Caki2 (cell line): ENCODE measurements around the gene REXO4. TPM values are rescaled to one million over a fixed set of nuclear protein-coding genes. Genes with fewer than 3 reads are reported as not detected.
A peak's percentile ranks its signal among the peaks of the same experiment; 100 is the strongest.

Source experiments
- DNase-seq: peaks from one replicate; pipeline ENCODE4 v3.0.0-alpha.2; 2015; ENCODE audit warnings: low read depth
- in situ Hi-C: cut with HindIII; loops from 2 replicates; pipeline ENCODE4 v1.10.0; 2016; ENCODE audit warnings: low sequenced_read_pairs, low pct_unique_long_range_greater_than_20kb, mixed read lengths
- total RNA-seq: library from RNA; depleted of rRNA; stranded (reverse); fragments of >200 nt; shearing (Covaris generic); gene quantifications from 2 replicates; pipeline ENCODE4 v1.2.3, GENCODE V29; 2014; ENCODE audit warnings: low replicate concordance; rRNA removed

The REXO4 gene
- total RNA-seq, 1 experiment from 2014 or later = 27.5 TPM

GRCh38 chr9:133362359-133363044 lies 55.3 kb downstream of the REXO4 start:
- no peak for DNase-seq
- in situ Hi-C loops = no loop called here

GRCh38 chr9:133361507-133362092 lies 56.2 kb downstream of the REXO4 start:
- in situ Hi-C loops = no loop called here
- DNase-seq = no peak

GRCh38 chr9:133360400-133361393 lies 57.1 kb downstream of the REXO4 start:
- DNase-seq = no peak
- in situ Hi-C loops = no loop called here

- no peak for DNase-seq
- in situ Hi-C loops = no loop called here
These were observed 58.2 kb downstream of the REXO4 start for GRCh38 chr9:133359399-133360175.

GRCh38 chr9:133357656-133358055 lies 60.2 kb downstream of the REXO4 start:
- in situ Hi-C loops = no loop called here
- DNase-seq = no peak

- DNase-seq = peak; percentile 41
- in situ Hi-C loops = no loop called here
These were observed 61.3 kb downstream of the REXO4 start, which contains the start of the genes SURF1 and SURF2 for GRCh38 chr9:133356391-133357091. Gene SURF1, minus strand, starts transcription at chr9:133356487. Its CDS starts 34 bp downstream, at chr9:133356453. Gene SURF2, plus strand, starts transcription at chr9:133356550. Its CDS starts 43 bp downstream, at chr9:133356593.

Other genes starting within 250 kb of the REXO4 start
- gene OBP2B, start 208.8 kb downstream of the REXO4 start, total RNA-seq = not detected in 2 replicates
- gene ABO, start 142.8 kb downstream of the REXO4 start, total RNA-seq = 0.14 and 19.1 TPM in 2 replicates
- gene SURF6, start 81.8 kb downstream of the REXO4 start, total RNA-seq = 16.8 and 34.9 TPM in 2 replicates
- gene MED22, start 69.9 kb downstream of the REXO4 start, total RNA-seq = 25.3 and 62.5 TPM in 2 replicates
- gene RPL7A, start 69.8 kb downstream of the REXO4 start, total RNA-seq = 2,316 and 2,792 TPM in 2 replicates
- 55.9 and 69.7 TPM in 2 replicates for gene SURF1, start 61.5 kb downstream of the REXO4 start, total RNA-seq
- 13.6 and 26.0 TPM in 2 replicates for gene SURF2, start 61.5 kb downstream of the REXO4 start, total RNA-seq
- gene SURF4, start 42.0 kb downstream of the REXO4 start, total RNA-seq = 370 and 393 TPM in 2 replicates
- gene STKLD1, start 41.6 kb downstream of the REXO4 start, total RNA-seq = 0.17 TPM in 1 of 2 replicates, not detected in the other
- 3.0 and 3.7 TPM in 2 replicates for gene ADAMTS13, start 4.4 kb upstream of the REXO4 start, total RNA-seq
- gene CACFD1, start 42.0 kb upstream of the REXO4 start, total RNA-seq = 10.7 and 13.2 TPM in 2 replicates
- 19.6 and 19.7 TPM in 2 replicates for gene SLC2A6, start 61.1 kb upstream of the REXO4 start, total RNA-seq
- not detected in 2 replicates for gene MYMK, start 106.9 kb upstream of the REXO4 start, total RNA-seq
- gene ADAMTSL2, start 116.7 kb upstream of the REXO4 start, total RNA-seq = not detected in 2 replicates
- gene FAM163B, start 191.4 kb upstream of the REXO4 start, total RNA-seq = not detected in 2 replicates
- gene DBH, start 218.4 kb upstream of the REXO4 start, total RNA-seq = not detected in 2 replicates